NCI-H345 (cell line): Measurements from ENCODE around the gene SCN8A.

Experiments used
- DNase-seq: peaks from one replicate; lab custom pipeline; 2025; lab: John Stamatoyannopoulos, UW

Gene SCN8A

DNA sequence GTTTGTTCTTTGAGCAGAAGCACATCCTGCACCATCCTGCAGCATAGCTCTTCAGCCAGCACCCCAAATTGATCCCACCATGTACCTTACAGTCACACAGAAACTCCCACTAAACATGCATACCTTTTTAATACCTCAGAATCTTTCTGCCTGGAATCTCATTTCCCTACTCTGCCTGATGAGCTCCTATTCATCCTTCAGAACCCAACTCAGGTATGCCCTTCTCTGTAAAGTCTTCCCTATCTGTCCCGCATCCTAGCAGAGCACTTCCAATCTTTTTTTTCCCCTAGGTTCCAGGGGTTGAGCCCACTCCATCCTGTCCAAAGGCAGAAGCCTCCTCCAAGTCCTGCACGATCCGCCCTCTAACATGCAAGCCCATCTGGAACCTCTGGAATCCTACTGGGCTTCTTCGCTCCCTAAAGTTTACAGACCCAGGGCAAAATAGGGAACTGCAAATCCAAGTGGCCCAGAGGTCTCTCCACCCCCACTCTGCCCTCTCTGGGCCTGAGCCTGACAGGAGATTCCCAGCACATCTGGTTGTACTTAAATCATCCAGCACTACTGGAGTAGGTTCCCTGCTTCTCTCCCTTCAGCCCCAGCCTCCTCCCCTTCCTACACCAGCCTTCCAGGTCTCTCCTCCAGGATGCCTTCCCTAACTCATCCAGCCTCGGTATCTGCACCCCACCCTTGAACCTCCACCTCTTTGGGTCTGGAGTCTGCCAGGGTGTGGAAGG lies 261.5 kb downstream of the SCN8A start:
- no peak for DNase-seq

DNA sequence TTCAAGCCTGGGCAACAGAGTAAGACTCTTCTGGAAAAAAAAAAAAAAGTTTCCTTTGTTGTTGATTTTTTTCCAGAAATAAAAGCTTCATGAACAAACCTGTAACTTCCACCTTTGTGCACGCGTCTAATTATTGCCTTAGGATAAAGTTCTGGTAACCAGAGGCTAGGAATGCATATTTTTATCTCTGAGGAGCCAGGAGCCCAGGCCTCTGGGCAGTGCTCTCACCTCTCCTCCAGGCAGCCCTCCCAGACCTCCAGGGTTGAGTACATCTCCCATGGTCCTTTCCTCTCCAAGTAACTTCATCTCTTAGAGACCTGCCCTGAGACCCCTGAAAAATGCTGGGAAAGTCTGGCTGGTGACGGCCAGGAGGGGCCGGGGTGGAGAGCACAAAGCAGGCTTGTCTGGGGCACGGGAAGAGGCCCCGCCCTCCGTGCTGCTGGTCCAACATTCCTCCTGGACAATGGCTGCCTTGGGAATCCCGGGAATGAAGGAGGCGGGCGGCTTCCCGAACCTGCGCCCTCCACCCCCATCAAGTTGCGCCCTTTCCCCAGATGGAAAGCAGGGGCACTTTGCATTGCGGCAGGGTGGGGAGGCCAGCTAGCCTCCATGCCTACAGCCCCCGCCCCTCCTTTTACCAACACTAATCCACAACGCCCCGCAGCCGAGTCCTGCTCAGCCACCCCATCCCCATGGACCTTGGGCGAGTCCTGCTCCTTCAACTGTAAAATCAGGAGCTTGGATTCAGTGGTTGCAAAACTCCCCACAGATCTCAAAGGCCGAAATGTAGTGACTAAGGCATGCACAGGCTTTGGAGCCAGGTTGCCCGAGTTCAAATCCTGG lies 264.8 kb downstream of the SCN8A start:
- DNase-seq, result no peak

DNA sequence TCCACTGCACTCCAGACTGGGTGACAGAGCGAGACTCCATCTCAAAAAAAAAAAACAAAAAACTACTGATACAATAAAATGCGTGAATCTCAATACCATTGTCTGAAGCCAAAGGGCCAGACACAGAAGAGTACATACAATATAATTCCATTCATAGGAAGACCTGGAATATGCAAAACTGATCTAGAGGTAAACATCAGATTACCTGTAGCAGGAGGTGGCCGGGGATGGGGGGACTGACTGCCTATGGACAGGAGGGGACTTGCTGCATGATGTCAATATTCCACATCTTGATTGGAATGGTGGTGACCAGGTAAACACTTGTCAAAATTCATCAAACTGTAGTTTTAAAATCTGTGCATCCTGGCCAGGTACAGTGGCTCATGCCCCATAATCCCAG lies 270.0 kb downstream of the SCN8A start:
- DNase-seq, result no peak
